Glutamatergic neuron (in vitro differentiated cells): ENCODE measurements around the gene GUCY2C. TPM values are rescaled to one million over a fixed set of nuclear protein-coding genes. Genes with fewer than 3 reads are reported as not detected.
"Not testable (repeated sequence)": the region's sequence is repeated elsewhere in the genome, so short reads cannot be mapped to it uniquely, and the experiment has no call there.

ENCODE experiments used
- DNase-seq: peaks from one replicate; pipeline ENCODE4 v3.0.0; 2022
- H3K27ac Mint-ChIP-seq: one replicate; pipeline ENCODE4 v1.8.0; 2020; ENCODE audit warnings: mild to moderate bottlenecking, mixed read lengths, inconsistent platforms; ENCODE audit not compliant: unreplicated experiment
- H3K27me3 Mint-ChIP-seq: one replicate; pipeline ENCODE4 v1.8.0; 2020; ENCODE audit warnings: mild to moderate bottlenecking, moderate library complexity, mixed read lengths, inconsistent platforms; ENCODE audit not compliant: unreplicated experiment
- H3K36me3 Mint-ChIP-seq: one replicate; pipeline ENCODE4 v1.8.0; 2020; ENCODE audit warnings: mild to moderate bottlenecking, mixed read lengths, inconsistent platforms; ENCODE audit not compliant: unreplicated experiment
- H3K4me1 Mint-ChIP-seq: one replicate; pipeline ENCODE4 v1.8.0; 2020; ENCODE audit warnings: mild to moderate bottlenecking, low read depth, mixed read lengths, inconsistent platforms; ENCODE audit not compliant: unreplicated experiment
- H3K4me3 Mint-ChIP-seq: one replicate; pipeline ENCODE4 v1.8.0; 2020; ENCODE audit warnings: mild to moderate bottlenecking, mixed read lengths, inconsistent platforms; ENCODE audit not compliant: unreplicated experiment
- H3K9me3 Mint-ChIP-seq: one replicate; pipeline ENCODE4 v1.8.0; 2020; ENCODE audit warnings: mild to moderate bottlenecking, moderate library complexity, mixed read lengths, inconsistent platforms; ENCODE audit not compliant: unreplicated experiment
- long read RNA-seq: library from polyadenylated mRNA; unstranded; transcript quantifications from one replicate; pipeline ENCODE4 v2.0.0, GENCODE V29; 2020; ENCODE audit not compliant: unreplicated experiment
- total RNA-seq: library from RNA; stranded (reverse); fragmentation: NEBNext Ultra II Directional; extraction: Animal tissue kit (Norgen Biotek cat#: 25700); gene quantifications from one replicate; pipeline ENCODE4 v1.2.1, GENCODE V29; 2021; ENCODE audit not compliant: unreplicated experiment
- TF ChIP-seq, protein P1 (sequence below): fragments of 200-600 bp; sonication (generic); IDR thresholded peaks from one replicate; pipeline ENCODE4 v1.5.0; 2021; ENCODE audit not compliant: partially characterized antibody, unreplicated experiment

Gene GUCY2C
- total RNA-seq, result not detected
- long read RNA-seq, result 0 reads

DNA sequence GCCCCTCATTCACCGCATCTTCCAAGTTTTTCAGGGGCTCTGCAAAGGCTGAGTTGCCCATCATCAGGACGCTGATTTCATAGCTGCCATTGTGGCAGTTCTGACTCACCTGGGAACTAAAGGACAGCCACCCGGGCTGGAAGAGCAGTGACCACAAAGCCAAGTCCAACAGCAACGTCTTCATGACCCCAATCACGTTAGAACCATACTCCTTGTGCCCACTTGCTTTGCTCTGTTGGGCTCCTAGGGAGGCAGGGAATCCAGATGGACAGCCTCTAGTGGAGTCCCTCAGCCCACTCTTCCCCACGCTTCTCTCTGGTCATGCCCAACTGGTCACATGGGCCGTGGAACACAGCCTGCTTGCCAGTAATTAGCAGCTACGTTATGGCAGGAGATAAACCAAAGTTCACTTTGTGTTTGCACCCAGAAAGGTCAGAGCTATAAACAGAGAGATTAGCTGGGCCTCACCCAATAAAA is at the start of gene GUCY2C:
Gene GUCY2C (minus strand): TSS at position 335 of the 477 bp plus-strand sequence. CDS start 151 bp downstream, at position 184.
- Mint-ChIP-seq H3K36me3 (no peaks in the 10 kb centered on the region), H3K27ac (no peak within 1 kb of the TSS)

DNA sequence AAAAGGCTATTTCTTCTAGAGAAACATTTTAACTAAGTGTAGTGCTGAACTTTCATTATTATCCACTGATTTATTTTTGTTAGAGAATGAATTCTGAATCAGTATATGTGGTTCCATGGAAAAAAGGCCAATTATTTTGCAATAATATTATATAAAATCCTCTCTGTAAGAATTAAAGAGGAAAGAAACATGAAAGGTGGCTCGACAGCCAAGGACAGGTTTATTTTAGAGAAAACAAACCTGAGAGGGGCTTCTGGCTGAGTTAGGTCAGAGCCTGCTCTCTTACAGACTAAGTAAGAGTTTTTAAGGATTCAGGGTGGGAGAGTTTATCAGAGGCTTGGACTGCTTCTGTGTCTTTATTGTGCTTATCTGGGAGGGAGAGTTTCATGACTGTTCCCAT is 46.7 kb upstream of the GUCY2C start:
- H3K4me3 Mint-ChIP-seq, result no peak overlapping the region
- TF ChIP-seq, protein P1, sequence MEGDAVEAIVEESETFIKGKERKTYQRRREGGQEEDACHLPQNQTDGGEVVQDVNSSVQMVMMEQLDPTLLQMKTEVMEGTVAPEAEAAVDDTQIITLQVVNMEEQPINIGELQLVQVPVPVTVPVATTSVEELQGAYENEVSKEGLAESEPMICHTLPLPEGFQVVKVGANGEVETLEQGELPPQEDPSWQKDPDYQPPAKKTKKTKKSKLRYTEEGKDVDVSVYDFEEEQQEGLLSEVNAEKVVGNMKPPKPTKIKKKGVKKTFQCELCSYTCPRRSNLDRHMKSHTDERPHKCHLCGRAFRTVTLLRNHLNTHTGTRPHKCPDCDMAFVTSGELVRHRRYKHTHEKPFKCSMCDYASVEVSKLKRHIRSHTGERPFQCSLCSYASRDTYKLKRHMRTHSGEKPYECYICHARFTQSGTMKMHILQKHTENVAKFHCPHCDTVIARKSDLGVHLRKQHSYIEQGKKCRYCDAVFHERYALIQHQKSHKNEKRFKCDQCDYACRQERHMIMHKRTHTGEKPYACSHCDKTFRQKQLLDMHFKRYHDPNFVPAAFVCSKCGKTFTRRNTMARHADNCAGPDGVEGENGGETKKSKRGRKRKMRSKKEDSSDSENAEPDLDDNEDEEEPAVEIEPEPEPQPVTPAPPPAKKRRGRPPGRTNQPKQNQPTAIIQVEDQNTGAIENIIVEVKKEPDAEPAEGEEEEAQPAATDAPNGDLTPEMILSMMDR, result no peak
- H3K36me3 Mint-ChIP-seq, result peaks cover 22% of the 10 kb centered on the region
- no peaks in the 10 kb centered on the region for H3K4me1 Mint-ChIP-seq
- peaks cover 1% of the 10 kb centered on the region for H3K27me3 Mint-ChIP-seq
- peaks cover 2% of the 10 kb centered on the region for H3K9me3 Mint-ChIP-seq
- no peak for DNase-seq
- no peak overlapping the region for H3K27ac Mint-ChIP-seq

More for the DNA sequence above, at the start of gene GUCY2C:
- no peaks in the 10 kb centered on the region for H3K27me3 Mint-ChIP-seq
- DNase-seq, result no peak
- H3K9me3 Mint-ChIP-seq, result no peaks in the 10 kb centered on the region
- H3K4me1 Mint-ChIP-seq, result no peaks in the 10 kb centered on the region
- H3K4me3 Mint-ChIP-seq, result no peak within 1 kb of the TSS
- TF ChIP-seq, protein P1, result no peak

DNA sequence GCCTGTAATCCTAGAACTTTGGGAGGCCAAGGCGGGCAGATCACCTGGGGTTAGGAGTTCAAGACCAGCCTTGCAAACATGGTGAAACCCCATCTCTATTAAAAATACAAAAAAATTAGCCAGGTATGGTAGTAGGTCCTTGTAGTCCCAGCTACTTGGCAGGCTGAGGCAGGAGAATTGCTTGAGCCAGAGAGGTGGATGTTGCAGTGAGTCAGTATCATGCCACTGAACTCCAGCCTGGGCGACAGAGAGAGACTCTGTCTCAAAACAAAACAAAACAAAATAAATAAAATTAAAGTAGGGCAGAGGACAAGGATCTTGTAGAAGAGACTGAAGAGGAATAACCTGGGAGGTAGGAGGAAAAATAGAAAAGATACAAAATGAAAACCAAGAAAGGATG is 45.5 kb upstream of the GUCY2C start:
- Mint-ChIP-seq H3K36me3 (peaks cover 18% of the 10 kb centered on the region), H3K4me3 (no peak overlapping the region), H3K27me3 (peaks cover 1% of the 10 kb centered on the region), H3K27ac (no peak overlapping the region), H3K9me3 (peaks cover 2% of the 10 kb centered on the region), H3K4me1 (no peaks in the 10 kb centered on the region)
- TF ChIP-seq, protein P1, result no peak
- no peak for DNase-seq

DNA sequence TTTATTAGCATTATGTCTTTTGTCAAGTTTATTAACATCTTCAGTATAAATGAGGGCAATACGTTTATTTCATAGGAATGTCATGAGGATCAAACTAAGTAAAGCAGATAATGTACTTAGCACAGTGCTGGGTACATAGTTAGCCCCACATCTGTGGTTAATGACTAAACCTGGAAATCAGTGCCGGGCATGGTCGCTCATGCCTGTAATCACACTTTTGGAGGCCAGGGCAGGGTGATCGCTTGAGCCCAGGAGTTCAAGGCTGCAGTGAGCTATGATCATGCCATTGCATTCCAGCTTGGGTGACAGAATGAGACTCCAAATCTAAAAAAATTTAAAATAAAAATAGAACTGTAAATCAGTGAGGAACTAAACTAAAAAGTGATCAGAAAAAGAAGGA is 44.8 kb upstream of the GUCY2C start:
- H3K9me3 Mint-ChIP-seq, result peaks cover 2% of the 10 kb centered on the region
- DNase-seq, result no peak
- peaks cover 18% of the 10 kb centered on the region for H3K36me3 Mint-ChIP-seq
- no peak overlapping the region for H3K4me3 Mint-ChIP-seq
- no peaks in the 10 kb centered on the region for H3K4me1 Mint-ChIP-seq
- no peak overlapping the region for H3K27ac Mint-ChIP-seq
- TF ChIP-seq, protein P1, result no peak
- no peaks in the 10 kb centered on the region for H3K27me3 Mint-ChIP-seq

DNA sequence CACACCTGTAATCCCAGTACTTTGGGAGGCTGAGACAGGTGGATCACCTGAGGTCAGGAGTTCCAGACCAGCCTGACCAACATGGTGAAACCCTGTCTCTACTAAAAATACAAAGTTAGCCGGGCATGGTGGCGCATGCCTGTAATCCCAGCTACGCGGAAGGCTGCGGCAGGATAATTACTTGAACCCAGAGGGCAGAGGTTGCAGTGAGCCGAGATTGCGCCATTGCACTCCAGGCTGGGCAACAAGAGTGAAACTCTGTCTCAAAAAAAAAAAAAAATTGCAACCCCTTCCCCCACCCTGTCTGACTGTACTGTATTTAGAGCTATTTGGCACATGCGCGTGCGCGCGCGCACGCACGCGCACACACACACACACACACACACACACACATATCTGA is 40.0 kb upstream of the GUCY2C start:
- H3K4me3 Mint-ChIP-seq, H3K27ac Mint-ChIP-seq, H3K36me3 Mint-ChIP-seq, H3K9me3 Mint-ChIP-seq, DNase-seq, H3K4me1 Mint-ChIP-seq, H3K27me3 Mint-ChIP-seq: not testable (repeated sequence)

DNA sequence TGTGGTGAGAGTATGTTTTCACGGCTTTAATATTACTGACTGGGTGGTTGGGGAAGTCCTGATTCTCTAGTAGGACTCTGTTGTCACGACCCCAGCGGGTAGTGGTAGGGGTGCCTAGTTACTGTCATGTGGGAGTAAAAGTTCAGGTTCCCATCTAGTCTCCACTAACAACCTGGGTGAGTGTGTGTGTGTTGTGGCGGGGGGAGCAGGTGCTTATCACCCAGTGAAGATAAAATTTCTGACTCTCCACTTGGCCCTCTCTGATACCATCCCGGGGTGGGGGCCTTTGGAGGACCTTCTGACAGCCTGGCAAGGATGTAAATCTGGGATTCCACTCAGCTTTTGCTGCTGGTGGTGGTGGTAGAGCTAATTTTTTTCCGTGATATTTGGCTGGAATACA is 35.4 kb upstream of the GUCY2C start:
- Mint-ChIP-seq H3K9me3 (peaks cover 1% of the 10 kb centered on the region), H3K27ac (no peak overlapping the region), H3K27me3 (no peaks in the 10 kb centered on the region), H3K4me1 (no peaks in the 10 kb centered on the region), H3K4me3 (no peak overlapping the region), H3K36me3 (no peaks in the 10 kb centered on the region)
- DNase-seq, result no peak
- TF ChIP-seq, protein P1, result no peak
